DOHH2 (cell line): Measurements from ENCODE around the gene ATP9B.

Experiments
- H3F3A ChIP-seq: fragments of 200-600 bp; sonication (generic), shearing (Covaris generic); 2 replicates; pipeline ENCODE4 v1.6.0; 2016; ENCODE audit warnings: antibody characterized with exemption, mild to moderate bottlenecking; ENCODE audit not compliant: control insufficient read depth, insufficient read depth
- H3K27ac ChIP-seq: fragments of 200-600 bp; sonication (generic); 2 replicates; pipeline ENCODE4 v1.5.1; 2014; ENCODE audit warnings: low read depth, mild to moderate bottlenecking, low read length, moderate library complexity
- H3K27me3 ChIP-seq: fragments of 200-600 bp; sonication (generic); 2 replicates; pipeline ENCODE4 v1.6.1; 2014; ENCODE audit warnings: mild to moderate bottlenecking, low read length, mixed read lengths; ENCODE audit not compliant: control insufficient read depth
- H3K36me3 ChIP-seq: fragments of 200-600 bp; sonication (generic); 2 replicates; pipeline ENCODE4 v1.6.1; 2014; ENCODE audit warnings: mild to moderate bottlenecking, low read length, moderate library complexity, mixed read lengths; ENCODE audit not compliant: control insufficient read depth
- H3K4me1 ChIP-seq: fragments of 200-600 bp; sonication (generic); 2 replicates; pipeline ENCODE4 v1.6.1; 2014; ENCODE audit warnings: mild to moderate bottlenecking, low read length, mixed read lengths; ENCODE audit not compliant: control insufficient read depth
- H3K4me2 ChIP-seq: fragments of 200-600 bp; sonication (generic); 2 replicates; pipeline ENCODE4 v1.6.0; 2014; ENCODE audit warnings: mild to moderate bottlenecking, low read length, moderate library complexity
- H3K4me3 ChIP-seq: fragments of 200-600 bp; sonication (generic); 2 replicates; pipeline ENCODE4 v1.5.1; 2014; ENCODE audit warnings: mild to moderate bottlenecking, low read length, mixed read lengths
- H3K79me2 ChIP-seq: fragments of 200-600 bp; sonication (generic); 2 replicates; pipeline ENCODE4 v1.6.1; 2014; ENCODE audit warnings: mild to moderate bottlenecking, low read length, mixed read lengths; ENCODE audit not compliant: control insufficient read depth
- H3K9me2 ChIP-seq: fragments of 200-600 bp; sonication (generic); replicated peaks from 2 replicates; pipeline ENCODE4 v1.6.1; 2014; ENCODE audit warnings: mild to moderate bottlenecking, low read length, mixed read lengths; ENCODE audit not compliant: control insufficient read depth
- H3K9me3 ChIP-seq: fragments of 200-600 bp; sonication (generic); 2 replicates; pipeline ENCODE4 v1.6.1; 2014; ENCODE audit warnings: antibody characterized with exemption, low read length, mixed read lengths; ENCODE audit not compliant: control insufficient read depth, insufficient read depth
- H4K20me1 ChIP-seq: fragments of 200-600 bp; sonication (generic); 2 replicates; pipeline ENCODE4 v1.6.0; 2014; ENCODE audit warnings: low read depth, mild to moderate bottlenecking, antibody characterized with exemption, low read length, moderate library complexity; ENCODE audit not compliant: control insufficient read depth, insufficient read depth
- CTCF ChIP-seq: fragments of 200-600 bp; sonication (generic); IDR thresholded peaks from one replicate; pipeline ENCODE4 v1.5.1; 2014; ENCODE audit warnings: antibody characterized with exemption, mild to moderate bottlenecking, low read depth, low read length; ENCODE audit not compliant: poor library complexity, severe bottlenecking
- EZH2phosphoT487 ChIP-seq: fragments of 200-600 bp; sonication (generic); IDR thresholded peaks from 2 replicates; pipeline ENCODE4 v1.6.1; 2017; ENCODE audit warnings: borderline replicate concordance, mild to moderate bottlenecking, antibody characterized with exemption, low read length, moderate library complexity, mixed read lengths

The ATP9B gene

GRCh38 chr18:79368681-79369080 lies 299.5 kb downstream of the ATP9B start:
- TF ChIP-seq CTCF (no peak), EZH2phosphoT487 (no peak)
- Histone ChIP-seq H3K4me3 (no peak overlapping the region), H3K4me1 (no peaks in the 10 kb centered on the region), H3F3A (no peaks in the 10 kb centered on the region), H3K79me2 (no peaks in the 10 kb centered on the region), H3K27me3 (no peaks in the 10 kb centered on the region), H3K36me3 (no peaks in the 10 kb centered on the region), H3K4me2 (no peak overlapping the region), H4K20me1 (no peaks in the 10 kb centered on the region), H3K9me2 (no peaks in the 10 kb centered on the region), H3K9me3 (no peaks in the 10 kb centered on the region), H3K27ac (no peak overlapping the region)

DNA sequence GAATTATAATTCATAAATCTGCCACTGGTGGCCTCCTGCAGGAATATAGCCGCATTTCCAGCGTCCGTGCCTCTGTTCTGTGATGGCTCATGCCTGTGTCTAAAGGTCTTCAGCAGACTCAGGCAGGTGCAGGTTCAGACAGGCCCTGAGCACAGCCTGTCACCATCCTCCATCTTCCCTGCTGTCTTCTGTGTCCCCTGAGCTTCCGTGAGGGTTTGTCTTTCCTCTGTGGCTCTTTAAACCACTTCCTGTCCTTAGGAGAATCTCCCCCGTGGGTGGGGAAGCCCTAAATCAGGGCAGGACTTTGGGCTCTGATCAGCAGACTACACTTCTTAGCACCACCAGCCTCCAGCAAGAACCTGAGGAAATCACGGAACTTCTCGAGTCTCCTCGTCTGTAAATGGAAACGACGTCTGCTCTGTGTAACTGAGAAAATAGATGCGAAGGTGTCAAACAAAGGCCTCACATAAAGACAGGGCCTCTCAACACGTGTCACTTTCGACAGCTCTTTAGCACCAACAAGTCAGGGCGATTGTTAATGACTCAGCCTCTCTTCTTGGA lies 302.4 kb downstream of the ATP9B start:
- H3K9me2 ChIP-seq, result no peaks in the 10 kb centered on the region
- no peak overlapping the region for H3K27ac ChIP-seq
- no peaks in the 10 kb centered on the region for H3K9me3 ChIP-seq
- no peaks in the 10 kb centered on the region for H3F3A ChIP-seq
- H3K4me1 ChIP-seq, result peaks cover 8% of the 10 kb centered on the region
- no peaks in the 10 kb centered on the region for H4K20me1 ChIP-seq
- H3K4me2 ChIP-seq, result no peak overlapping the region
- no peak overlapping the region for H3K4me3 ChIP-seq
- H3K27me3 ChIP-seq, result no peaks in the 10 kb centered on the region
- no peak for TF ChIP-seq EZH2phosphoT487
- no peak for TF ChIP-seq CTCF
- no peaks in the 10 kb centered on the region for H3K36me3 ChIP-seq
- no peaks in the 10 kb centered on the region for H3K79me2 ChIP-seq

- H3K4me2 ChIP-seq, result no peak overlapping the region
- TF ChIP-seq CTCF (no peak), EZH2phosphoT487 (no peak)
- H3K4me3 ChIP-seq, result no peak overlapping the region
- no peaks in the 10 kb centered on the region for H3K36me3 ChIP-seq
- H4K20me1 ChIP-seq, result no peaks in the 10 kb centered on the region
- no peaks in the 10 kb centered on the region for H3F3A ChIP-seq
- peaks cover 8% of the 10 kb centered on the region for H3K4me1 ChIP-seq
- H3K27me3 ChIP-seq, result no peaks in the 10 kb centered on the region
- no peaks in the 10 kb centered on the region for H3K9me2 ChIP-seq
- no peaks in the 10 kb centered on the region for H3K79me2 ChIP-seq
- no peak overlapping the region for H3K27ac ChIP-seq
- H3K9me3 ChIP-seq, result no peaks in the 10 kb centered on the region
Measured at GRCh38 chr18:79372461-79372860, 303.3 kb downstream of the ATP9B start.
